Measurements from ENCODE around the gene STAT3. TPM values are rescaled to one million over a fixed set of nuclear protein-coding genes. Genes with fewer than 3 reads are reported as not detected.

Gene STAT3
- total and polyA plus RNA-seq, 9 of the 15 experiments (the other 6 are each of a cell fraction or from before 2014, with no cell fraction given) = 90.0 to 179 (median 114) TPM

- 0 out of 2 replicates have a peak, but pooled peaks have one; percentile 21 for TF ChIP-seq DPF2 (IDR thresholded peaks at IDR 0.05)
- no peak for TF ChIP-seq ZNF311 (CRISPR knock-in tag; IDR thresholded peaks at IDR 0.05)
- peak; percentile 82; the same call in 1 of the 2 replicates for TF ChIP-seq IRF9 (tag; IDR thresholded peaks at IDR 0.05)
- 0 out of 2 replicates have a peak, but pooled peaks have one; percentile 15 for TF ChIP-seq XRCC5 (IDR thresholded peaks at IDR 0.05; ENCODE audit: low read depth, low read length)
- no peak for TF ChIP-seq MTA2 (IDR thresholded peaks at IDR 0.05; ENCODE audit: low read depth)
- peak; percentile 74 to 86 for TF ChIP-seq RAD21 (CRISPR knock-in tag; conservative IDR thresholded peaks at IDR 0.05 in 1 of 2, IDR thresholded peaks at IDR 0.05 in 1 of 2)
- TF ChIP-seq SMC3 (conservative IDR thresholded peaks at IDR 0.05; ENCODE audit: insufficient read depth, low read depth, low read length) = peak; percentile 77
- TF ChIP-seq PRDM10 (IDR thresholded peaks at IDR 0.05; ENCODE audit: partially characterized antibody) = peak; percentile 93
- peak; percentile 27; the same call in 1 of the 2 replicates for TF ChIP-seq NBN (IDR thresholded peaks at IDR 0.05; ENCODE audit: low read depth)
- 0 out of 2 replicates have a peak, but pooled peaks have one; percentile 22 for TF ChIP-seq MIER1 (IDR thresholded peaks at IDR 0.05; ENCODE audit: low read depth)
- 0 out of 2 replicates have a peak, but pooled peaks have one; percentile 34 for TF ChIP-seq PREB (CRISPR knock-in tag; IDR thresholded peaks at IDR 0.05)
- peak; percentile 36 for TF ChIP-seq ATF3 (IDR thresholded peaks at IDR 0.05)
- TF ChIP-seq ATF3 (CRISPR knock-in tag; conservative IDR thresholded peaks at IDR 0.05) = no peak
- TF ChIP-seq AFF1 (IDR thresholded peaks at IDR 0.05; ENCODE audit: low read depth in 1 of 2, partially characterized antibody in 2 of 2) = peak in 1 of 2 experiments; percentile 57
- peak in 1 of 2 experiments; percentile 33; a peak in 1 of 4 replicates for TF ChIP-seq MAZ (CRISPR knock-in tag; conservative IDR thresholded peaks at IDR 0.05 in 1 of 2, IDR thresholded peaks at IDR 0.05 in 1 of 2)
These were observed 17.8 kb upstream of the STAT3 start (continued) for GRCh38 chr17:42405963-42406495.
